Right hindlimb (tissue), 1 donor: Measurements from ENCODE around the gene CDR2L.
"Not testable (repeated sequence)": the region's sequence is repeated elsewhere in the genome, so short reads cannot be mapped to it uniquely, and the experiment has no call there.

Experiments
- DNase-seq: peaks from one replicate; pipeline ENCODE4 v3.0.0-alpha.2; 2018

Gene CDR2L

GRCh38 chr17:74981979-74982662, 5.3 kb upstream of the CDR2L start:
- peak; percentile 78 for DNase-seq

- DNase-seq = not testable (repeated sequence)
These were observed 4.6 kb upstream of the CDR2L start for GRCh38 chr17:74982663-74983313.

GRCh38 chr17:74986206-74986576, 1.2 kb upstream of the CDR2L start:
- no peak for DNase-seq

GRCh38 chr17:74987909-74988711, 678 bp downstream of the CDR2L start:
- peak; percentile 95 for DNase-seq

GRCh38 chr17:74990581-74991105, 3.2 kb downstream of the CDR2L start:
- DNase-seq = no peak

GRCh38 chr17:74992223-74992622, 4.8 kb downstream of the CDR2L start:
- no peak for DNase-seq

GRCh38 chr17:74994440-74994839, 7.0 kb downstream of the CDR2L start:
- DNase-seq = no peak

GRCh38 chr17:74995847-74996246, 8.4 kb downstream of the CDR2L start:
- no peak for DNase-seq

- no peak for DNase-seq
These were observed 11.4 kb downstream of the CDR2L start for GRCh38 chr17:74998783-74999182.

GRCh38 chr17:74999523-74999922, 12.1 kb downstream of the CDR2L start:
- no peak for DNase-seq

GRCh38 chr17:75001915-75002843, 14.7 kb downstream of the CDR2L start:
- DNase-seq = no peak

GRCh38 chr17:75003070-75003956, 15.9 kb downstream of the CDR2L start:
- no peak for DNase-seq

- DNase-seq = no peak
These were observed 16.5 kb downstream of the CDR2L start for GRCh38 chr17:75003957-75004355.

- no peak for DNase-seq
These were observed 16.9 kb downstream of the CDR2L start for GRCh38 chr17:75004371-75004770.

- DNase-seq = no peak
These were observed 17.9 kb downstream of the CDR2L start for GRCh38 chr17:75005291-75005690.

- not testable (repeated sequence) for DNase-seq
These were observed 18.7 kb downstream of the CDR2L start for GRCh38 chr17:75006084-75006483.

- DNase-seq = no peak
These were observed 19.2 kb downstream of the CDR2L start for GRCh38 chr17:75006653-75007052.

- no peak for DNase-seq
These were observed 20.9 kb downstream of the CDR2L start for GRCh38 chr17:75008373-75008772.

- no peak for DNase-seq
These were observed 21.8 kb downstream of the CDR2L start for GRCh38 chr17:75009139-75009724.

GRCh38 chr17:75010683-75011400, 23.4 kb downstream of the CDR2L start:
- DNase-seq = peak; percentile 81
